ENCODE data around the gene TOR1AIP2. TPM values are rescaled to one million over a fixed set of nuclear protein-coding genes. Genes with fewer than 3 reads are reported as not detected.

TOR1AIP2 gene
- total and polyA plus RNA-seq, 2 of the 13 experiments (the other 11 are each of a cell fraction or from before 2014, with no cell fraction given) = 35.2 to 65.8 TPM

- TF ChIP-seq NFE2L2 (IDR thresholded peaks at IDR 0.05; ENCODE audit: low read length) (no peak), PBX3 (CRISPR knock-in tag; IDR thresholded peaks at IDR 0.05; ENCODE audit: borderline replicate concordance) (no peak), JDP2 (CRISPR knock-in tag; IDR thresholded peaks at IDR 0.05; ENCODE audit: borderline replicate concordance) (no peak), ZNF563 (CRISPR knock-in tag; IDR thresholded peaks at IDR 0.05) (no peak), ZBTB46 (CRISPR knock-in tag; IDR thresholded peaks at IDR 0.05; ENCODE audit: borderline replicate concordance) (no peak), ZNF121 (CRISPR knock-in tag; IDR thresholded peaks at IDR 0.05) (no peak), SNAPC2 (CRISPR knock-in tag; IDR thresholded peaks at IDR 0.05) (no peak), POLR2A (IDR thresholded peaks at IDR 0.05; ENCODE audit: insufficient read depth in 1 of 2, low read depth in 2 of 2, low read length in 2 of 2) (peak; percentile 93 to 98), ZNF501 (CRISPR knock-in tag; IDR thresholded peaks at IDR 0.05) (peak; percentile 73), ELK4 (CRISPR knock-in tag; IDR thresholded peaks at IDR 0.05; ENCODE audit: borderline replicate concordance) (no peak), BCL6 (CRISPR knock-in tag; IDR thresholded peaks at IDR 0.05) (no peak), ZNF44 (CRISPR knock-in tag; IDR thresholded peaks at IDR 0.05) (no peak), MYNN (CRISPR knock-in tag; IDR thresholded peaks at IDR 0.05; ENCODE audit: low read depth) (no peak), NR2F6 (IDR thresholded peaks at IDR 0.05) (no peak), NR2F6 (CRISPR knock-in tag; IDR thresholded peaks at IDR 0.05) (no peak), ZNF570 (CRISPR knock-in tag; IDR thresholded peaks at IDR 0.05; ENCODE audit: borderline replicate concordance) (no peak), NR2C2 (CRISPR knock-in tag; IDR thresholded peaks at IDR 0.05; ENCODE audit: borderline replicate concordance) (peak; percentile 60; the same call in 1 of the 2 replicates), ZBTB20 (CRISPR knock-in tag; IDR thresholded peaks at IDR 0.05; ENCODE audit: borderline replicate concordance, low read depth) (no peak), ELF4 (CRISPR knock-in tag; IDR thresholded peaks at IDR 0.05; ENCODE audit: borderline replicate concordance) (no peak)
- TF ChIP-seq, protein P1, sequence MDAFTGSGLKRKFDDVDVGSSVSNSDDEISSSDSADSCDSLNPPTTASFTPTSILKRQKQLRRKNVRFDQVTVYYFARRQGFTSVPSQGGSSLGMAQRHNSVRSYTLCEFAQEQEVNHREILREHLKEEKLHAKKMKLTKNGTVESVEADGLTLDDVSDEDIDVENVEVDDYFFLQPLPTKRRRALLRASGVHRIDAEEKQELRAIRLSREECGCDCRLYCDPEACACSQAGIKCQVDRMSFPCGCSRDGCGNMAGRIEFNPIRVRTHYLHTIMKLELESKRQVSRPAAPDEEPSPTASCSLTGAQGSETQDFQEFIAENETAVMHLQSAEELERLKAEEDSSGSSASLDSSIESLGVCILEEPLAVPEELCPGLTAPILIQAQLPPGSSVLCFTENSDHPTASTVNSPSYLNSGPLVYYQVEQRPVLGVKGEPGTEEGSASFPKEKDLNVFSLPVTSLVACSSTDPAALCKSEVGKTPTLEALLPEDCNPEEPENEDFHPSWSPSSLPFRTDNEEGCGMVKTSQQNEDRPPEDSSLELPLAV (CRISPR knock-in tag; conservative IDR thresholded peaks at IDR 0.05; ENCODE audit: low read depth) = no peak
- TF ChIP-seq, protein P2, sequence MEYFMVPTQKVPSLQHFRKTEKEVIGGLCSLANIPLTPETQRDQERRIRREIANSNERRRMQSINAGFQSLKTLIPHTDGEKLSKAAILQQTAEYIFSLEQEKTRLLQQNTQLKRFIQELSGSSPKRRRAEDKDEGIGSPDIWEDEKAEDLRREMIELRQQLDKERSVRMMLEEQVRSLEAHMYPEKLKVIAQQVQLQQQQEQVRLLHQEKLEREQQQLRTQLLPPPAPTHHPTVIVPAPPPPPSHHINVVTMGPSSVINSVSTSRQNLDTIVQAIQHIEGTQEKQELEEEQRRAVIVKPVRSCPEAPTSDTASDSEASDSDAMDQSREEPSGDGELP (IDR thresholded peaks at IDR 0.05; ENCODE audit: borderline replicate concordance, low read depth) = peak; percentile 25; the same call in 1 of the 2 replicates
- TF ChIP-seq, protein P3, sequence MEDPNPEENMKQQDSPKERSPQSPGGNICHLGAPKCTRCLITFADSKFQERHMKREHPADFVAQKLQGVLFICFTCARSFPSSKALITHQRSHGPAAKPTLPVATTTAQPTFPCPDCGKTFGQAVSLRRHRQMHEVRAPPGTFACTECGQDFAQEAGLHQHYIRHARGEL (CRISPR knock-in tag; IDR thresholded peaks at IDR 0.05) = no peak
- TF ChIP-seq, protein P4, sequence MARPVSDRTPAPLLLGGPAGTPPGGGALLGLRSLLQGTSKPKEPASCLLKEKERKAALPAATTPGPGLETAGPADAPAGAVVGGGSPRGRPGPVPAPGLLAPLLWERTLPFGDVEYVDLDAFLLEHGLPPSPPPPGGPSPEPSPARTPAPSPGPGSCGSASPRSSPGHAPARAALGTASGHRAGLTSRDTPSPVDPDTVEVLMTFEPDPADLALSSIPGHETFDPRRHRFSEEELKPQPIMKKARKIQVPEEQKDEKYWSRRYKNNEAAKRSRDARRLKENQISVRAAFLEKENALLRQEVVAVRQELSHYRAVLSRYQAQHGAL (CRISPR knock-in tag; IDR thresholded peaks at IDR 0.05; ENCODE audit: not compliant biosample characterization) = no peak
These were observed at the start of gene TOR1AIP2 (continued) for GRCh38 chr1:179877586-179878265.

Data from HepG2 (cell line).